Measurements from ENCODE around the gene TNNI3K. TPM values are rescaled to one million over a fixed set of nuclear protein-coding genes. Genes with fewer than 3 reads are reported as not detected.

TNNI3K gene
- total RNA-seq, 1 experiment from 2014 or later = 0.49 TPM

- POLR2A ChIA-PET = no interaction called here
- ATAC-seq = no peak
These were observed 20.0 kb upstream of the TNNI3K start for GRCh38 chr1:74215229-74215628.

More at GRCh38 chr1:74215229-74215628, 20.0 kb upstream of the TNNI3K start:
- no peaks in the 10 kb centered on the region for H3K79me2 ChIP-seq (ENCODE audit: insufficient read depth, low read length)
- no peak overlapping the region for H3K9ac ChIP-seq (ENCODE audit: low read length)
- no peak overlapping the region for H3K4me3 ChIP-seq (replicated peaks in 1 of 2; ENCODE audit: low read depth in 1 of 2, low read length in 2 of 2)
- no peaks in the 10 kb centered on the region for H3K27me3 ChIP-seq (ENCODE audit: insufficient read depth, low read length)
- H3K9me2 ChIP-seq (ENCODE audit: insufficient read depth) = no peaks in the 10 kb centered on the region
- no peak for TF ChIP-seq SP1 (IDR thresholded peaks at IDR 0.05; ENCODE audit: low read depth)
- TF ChIP-seq JUND (IDR thresholded peaks at IDR 0.05) = no peak
- TF ChIP-seq FOSL1 (IDR thresholded peaks at IDR 0.05; ENCODE audit: low read depth) = no peak
- no peak for TF ChIP-seq TCF7L2 (IDR thresholded peaks at IDR 0.05; ENCODE audit: borderline replicate concordance, extremely low read depth, insufficient read depth, insufficient read length)
- TF ChIP-seq EZH2 (IDR thresholded peaks at IDR 0.05) = no peak
- TF ChIP-seq RAD21 (IDR thresholded peaks at IDR 0.05; ENCODE audit: low read depth) = no peak
- no peak for TF ChIP-seq ZFX (IDR thresholded peaks at IDR 0.05)
- TF ChIP-seq CBX3 (IDR thresholded peaks at IDR 0.05; ENCODE audit: low read depth) = no peak
- no peak for TF ChIP-seq ZNF274 (IDR thresholded peaks at IDR 0.05; ENCODE audit: low read depth, low read length)
- TF ChIP-seq POLR2A (IDR thresholded peaks at IDR 0.05; ENCODE audit: borderline replicate concordance, extremely low read depth, insufficient read depth, insufficient read length) = no peak
- TF ChIP-seq ZBTB33 (IDR thresholded peaks at IDR 0.05; ENCODE audit: extremely low read depth, insufficient replicate concordance, low read length) = no peak
- TF ChIP-seq MAX (IDR thresholded peaks at IDR 0.05) = no peak
- no peak for TF ChIP-seq ATF3 (IDR thresholded peaks at IDR 0.05)
- TF ChIP-seq REST (IDR thresholded peaks at IDR 0.05; ENCODE audit: low read depth) = no peak
- no peak for TF ChIP-seq SIN3A (IDR thresholded peaks at IDR 0.05; ENCODE audit: low read depth)
- no TSS peak for BruUV-seq (replicated peaks)
- no peaks in the 10 kb centered on the region for H3K36me3 ChIP-seq (ENCODE audit: control insufficient read depth in 1 of 2, insufficient read depth in 2 of 2, low read length in 2 of 2)
- ChIA-PET CTCF (no interaction called here), RAD21 (ENCODE audit: low non-redundant PET in 1 of 2, low total read pairs in 2 of 2, uncharacterized antibody in 2 of 2, unreplicated experiment in 2 of 2) (no interaction called here)
- no peaks in the 10 kb centered on the region for H3K4me1 ChIP-seq (ENCODE audit: control insufficient read depth in 1 of 2, insufficient read depth in 2 of 2, low read length in 2 of 2)
- H3K27ac ChIP-seq (ENCODE audit: low read depth, low read length) = no peak overlapping the region
- H3K4me2 ChIP-seq (ENCODE audit: low read length) = no peak overlapping the region
- no peak for DNase-seq (ENCODE audit: low read depth, low spot score)
- H3K9me3 ChIP-seq (ENCODE audit: control insufficient read depth in 1 of 2, insufficient read depth in 1 of 2, low read depth in 1 of 2, low read length in 2 of 2) = no peaks in the 10 kb centered on the region
- no peaks in the 10 kb centered on the region for H4K20me1 ChIP-seq (ENCODE audit: insufficient read depth)
- intact Hi-C loops (cut with micrococcal nuclease) = no loop called here
- H2AFZ ChIP-seq (ENCODE audit: low read depth, low read length, poor library complexity, severe bottlenecking) = no peak overlapping the region
